SJSA1 (cell line): ENCODE data around the gene TSHZ2. TPM values are rescaled to one million over a fixed set of nuclear protein-coding genes. Genes with fewer than 3 reads are reported as not detected.

Source experiments
- DNase-seq, 2 experiments: peaks; one replicate each; pipeline ENCODE4 v3.0.0-alpha.2; 2015 to 2020; ENCODE audit warnings: low spot score in 2 of 2, low read depth in 1 of 2
- H3K27ac ChIP-seq: fragments of 250-450 bp; sonication (Bioruptor Pico); 2 replicates; pipeline ENCODE4 v1.5.1; 2020; ENCODE audit warnings: mild to moderate bottlenecking, moderate library complexity
- H3K27me3 ChIP-seq: fragments of 250-450 bp; sonication (Bioruptor Pico); replicated peaks from 2 replicates; pipeline ENCODE4 v1.5.1; 2020; ENCODE audit warnings: mild to moderate bottlenecking, moderate library complexity
- H3K36me3 ChIP-seq: fragments of 250-450 bp; sonication (Bioruptor Pico); 2 replicates; pipeline ENCODE4 v1.5.1; 2020; ENCODE audit warnings: mild to moderate bottlenecking
- H3K4me1 ChIP-seq: fragments of 250-450 bp; sonication (Bioruptor Pico); replicated peaks from 2 replicates; pipeline ENCODE4 v1.6.1; 2021; ENCODE audit warnings: mild to moderate bottlenecking
- H3K4me3 ChIP-seq: fragments of 250-450 bp; sonication (Bioruptor Pico); 2 replicates; pipeline ENCODE4 v1.5.1; 2020; ENCODE audit warnings: mild to moderate bottlenecking
- H3K9me3 ChIP-seq: fragments of 250-450 bp; sonication (Bioruptor Pico); replicated peaks from 2 replicates; pipeline ENCODE4 v1.5.1; 2020; ENCODE audit warnings: mild to moderate bottlenecking
- total RNA-seq: library from RNA; depleted of rRNA; stranded (reverse); fragments of >200 nt; shearing (Covaris generic); gene quantifications from 2 replicates; pipeline ENCODE4 v1.2.3, GENCODE V29; 2014

TSHZ2 gene
- total RNA-seq, 1 experiment from 2014 or later, result not detected

DNA sequence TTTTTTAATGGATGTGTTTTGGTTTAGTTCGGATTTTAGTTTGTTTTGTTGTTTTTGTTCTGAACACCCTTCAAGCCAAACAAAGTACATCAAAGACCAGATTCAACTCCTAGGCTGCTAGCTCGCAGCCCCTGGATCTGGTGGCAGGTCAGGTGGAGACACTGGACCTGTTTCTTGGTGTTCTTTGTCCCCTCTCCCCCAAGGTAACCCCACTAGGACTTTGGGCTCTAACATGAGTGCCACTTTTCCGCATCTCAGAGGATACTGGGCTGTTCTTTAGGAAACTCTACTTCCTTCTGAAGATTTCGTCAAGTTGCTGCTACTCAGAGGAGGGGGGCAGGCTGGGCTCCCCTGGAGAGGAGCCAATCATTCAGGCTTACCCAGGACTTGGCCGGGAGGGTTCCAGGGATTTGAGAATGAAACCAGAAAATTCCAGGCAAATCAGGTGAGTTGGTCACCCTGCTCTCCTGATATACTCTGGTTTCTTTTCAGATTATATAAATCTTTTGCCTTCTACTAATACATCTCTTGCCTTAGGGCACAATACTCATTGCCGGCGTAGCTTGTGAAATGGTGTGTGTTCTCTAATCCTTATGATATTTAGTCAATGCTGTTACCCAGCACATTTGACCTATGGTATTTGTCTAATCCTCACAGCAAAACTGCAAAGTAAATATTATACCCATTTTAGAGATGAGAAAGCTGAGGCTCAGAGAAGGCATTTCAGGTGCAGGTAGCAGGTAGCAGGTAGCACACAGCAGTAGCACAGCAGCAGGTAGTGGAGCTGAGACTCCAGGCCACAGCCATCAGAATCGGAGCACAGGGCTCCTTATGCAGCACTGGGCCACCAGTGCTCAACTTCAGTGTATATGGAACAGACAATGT, 291.6 kb downstream of the TSHZ2 start:
- Histone ChIP-seq H3K27me3 (peaks cover 6% of the 10 kb centered on the region; the same call in 1 of the 2 replicates), H3K9me3 (no peaks in the 10 kb centered on the region), H3K4me3 (no peak overlapping the region), H3K36me3 (no peaks in the 10 kb centered on the region), H3K27ac (no peak overlapping the region), H3K4me1 (no peaks in the 10 kb centered on the region)
- no peak for DNase-seq

DNA sequence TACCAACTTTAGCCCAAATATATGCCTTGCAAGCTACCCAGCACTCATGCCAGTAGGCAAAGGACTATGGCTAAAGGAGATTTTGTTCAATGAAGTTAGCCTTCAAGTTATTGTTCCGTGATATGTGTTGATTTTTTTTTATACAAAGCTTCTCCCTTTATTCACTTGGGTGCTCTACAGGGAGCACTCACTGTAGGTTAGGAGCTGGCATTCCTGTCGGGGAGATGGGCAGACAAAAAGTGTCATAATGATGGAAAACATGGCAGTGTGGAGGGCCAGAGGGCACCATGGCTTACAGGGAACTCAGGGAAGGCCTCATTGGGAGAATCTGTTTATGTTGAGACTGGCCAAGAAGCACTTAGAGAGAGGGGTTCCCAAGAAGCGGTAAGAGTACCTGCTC, 292.4 kb downstream of the TSHZ2 start:
- H3K27ac ChIP-seq, result no peak overlapping the region
- H3K36me3 ChIP-seq, result no peaks in the 10 kb centered on the region
- H3K4me1 ChIP-seq, result no peaks in the 10 kb centered on the region
- H3K9me3 ChIP-seq, result no peaks in the 10 kb centered on the region
- H3K4me3 ChIP-seq, result no peak overlapping the region
- no peak for DNase-seq
- H3K27me3 ChIP-seq, result peaks cover 6% of the 10 kb centered on the region; the same call in 1 of the 2 replicates

GRCh38 chr20:53265304-53265875, 293.2 kb downstream of the TSHZ2 start:
- Histone ChIP-seq H3K4me1 (no peaks in the 10 kb centered on the region), H3K27ac (no peak overlapping the region), H3K9me3 (no peaks in the 10 kb centered on the region), H3K27me3 (peaks cover 6% of the 10 kb centered on the region; the same call in 1 of the 2 replicates), H3K36me3 (no peaks in the 10 kb centered on the region), H3K4me3 (no peak overlapping the region)
- DNase-seq, result no peak

DNA sequence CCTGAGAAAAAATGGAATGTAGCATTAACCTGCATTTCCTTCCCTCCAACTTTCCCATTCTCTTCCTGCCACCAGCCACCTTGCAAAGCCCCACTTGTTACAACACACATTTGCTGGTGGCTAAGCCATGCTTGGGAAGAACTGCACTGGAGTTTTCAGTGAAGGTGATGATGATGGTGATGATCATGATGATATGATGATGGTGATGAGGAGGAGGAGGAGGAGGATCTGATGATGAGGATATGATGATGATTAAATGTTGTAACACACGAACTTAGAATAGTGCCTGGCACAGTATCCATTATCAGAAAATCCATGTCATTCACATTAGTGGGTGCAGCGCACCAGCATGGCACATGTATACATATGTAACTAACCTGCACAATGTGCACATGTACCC, 297.2 kb downstream of the TSHZ2 start:
- Histone ChIP-seq H3K4me3 (no peak overlapping the region), H3K36me3 (no peaks in the 10 kb centered on the region), H3K27ac (no peak overlapping the region), H3K27me3 (peaks cover 3% of the 10 kb centered on the region; the same call in 1 of the 2 replicates), H3K9me3 (no peaks in the 10 kb centered on the region), H3K4me1 (no peaks in the 10 kb centered on the region)
- no peak for DNase-seq

DNA sequence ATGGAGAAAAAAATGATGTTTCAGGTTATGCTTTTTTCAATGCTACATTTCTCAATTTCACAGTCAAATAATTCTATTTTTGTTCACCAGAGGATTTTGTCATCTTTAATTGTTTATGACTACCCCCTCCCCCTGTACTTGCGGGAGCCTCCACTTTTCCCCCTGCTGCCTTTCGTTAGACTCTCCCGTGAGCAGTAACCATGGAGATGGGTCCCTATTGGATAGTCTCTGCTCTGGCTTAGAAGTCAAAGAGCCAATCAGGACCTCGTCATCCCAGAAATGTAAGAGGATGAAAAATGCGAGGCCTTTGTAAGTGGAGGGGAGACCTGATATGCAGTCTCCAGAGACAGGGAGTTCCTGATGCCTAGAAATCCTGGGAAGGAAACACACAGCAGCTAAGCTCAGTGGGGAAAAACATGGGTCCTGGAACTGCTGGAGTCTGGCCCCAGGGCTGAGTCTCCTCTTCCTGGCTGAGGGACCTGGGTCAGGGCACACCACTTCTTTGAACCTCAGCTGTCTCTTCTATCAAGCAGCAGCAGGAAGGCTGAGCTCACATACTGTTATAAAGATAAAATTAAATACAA, 298.7 kb downstream of the TSHZ2 start:
- no peak for DNase-seq

DNA sequence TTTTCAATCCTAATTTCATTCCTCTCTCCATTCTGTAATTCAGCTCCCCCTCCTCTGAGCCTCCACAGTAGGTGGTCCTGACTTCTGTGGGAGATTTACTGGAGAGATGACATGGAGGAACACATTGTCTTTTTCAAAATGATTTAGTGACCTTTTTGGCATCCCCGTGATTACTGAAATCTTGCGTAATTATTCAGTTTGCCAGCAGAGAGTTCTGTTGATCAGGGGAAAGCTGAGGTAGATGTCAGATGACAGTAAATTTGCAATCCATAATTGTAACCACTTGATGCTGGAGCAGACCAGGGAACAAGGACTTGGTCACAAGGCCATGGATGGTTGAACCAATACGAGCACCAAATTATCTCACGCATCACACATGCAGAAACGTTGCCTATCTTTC, 302.2 kb downstream of the TSHZ2 start:
- Histone ChIP-seq H3K4me1 (no peaks in the 10 kb centered on the region), H3K9me3 (no peaks in the 10 kb centered on the region), H3K36me3 (no peaks in the 10 kb centered on the region), H3K4me3 (no peak overlapping the region), H3K27ac (no peak overlapping the region), H3K27me3 (no peaks in the 10 kb centered on the region)
- no peak for DNase-seq

More for the DNA sequence above, 298.7 kb downstream of the TSHZ2 start:
- H3K36me3 ChIP-seq, result no peaks in the 10 kb centered on the region
- no peak overlapping the region for H3K4me3 ChIP-seq
- peaks cover 3% of the 10 kb centered on the region; the same call in 1 of the 2 replicates for H3K27me3 ChIP-seq
- no peaks in the 10 kb centered on the region for H3K4me1 ChIP-seq
- no peak overlapping the region for H3K27ac ChIP-seq
- H3K9me3 ChIP-seq, result no peaks in the 10 kb centered on the region

DNA sequence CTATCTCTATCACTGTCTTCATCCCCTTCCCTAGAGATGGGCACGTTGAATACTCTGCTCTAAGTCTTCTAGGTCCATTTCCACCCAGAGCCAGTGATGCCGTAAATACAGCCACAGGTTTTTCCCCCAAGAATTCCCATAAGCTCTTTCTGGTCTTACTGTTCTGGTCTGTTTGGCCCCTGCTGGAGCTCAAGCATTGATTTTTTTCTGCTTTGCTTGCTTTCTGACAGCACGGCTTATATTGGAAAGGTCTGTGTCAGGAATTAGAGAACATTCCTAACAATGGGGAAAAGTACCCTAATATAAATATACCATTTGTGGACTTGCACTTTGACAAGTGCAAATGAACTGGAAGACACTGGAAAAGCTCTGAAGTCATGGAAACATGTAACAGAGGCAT, 302.6 kb downstream of the TSHZ2 start:
- DNase-seq, result no peak
- Histone ChIP-seq H3K4me1 (no peaks in the 10 kb centered on the region), H3K36me3 (no peaks in the 10 kb centered on the region), H3K9me3 (no peaks in the 10 kb centered on the region), H3K27ac (no peak overlapping the region), H3K27me3 (no peaks in the 10 kb centered on the region), H3K4me3 (no peak overlapping the region)

DNA sequence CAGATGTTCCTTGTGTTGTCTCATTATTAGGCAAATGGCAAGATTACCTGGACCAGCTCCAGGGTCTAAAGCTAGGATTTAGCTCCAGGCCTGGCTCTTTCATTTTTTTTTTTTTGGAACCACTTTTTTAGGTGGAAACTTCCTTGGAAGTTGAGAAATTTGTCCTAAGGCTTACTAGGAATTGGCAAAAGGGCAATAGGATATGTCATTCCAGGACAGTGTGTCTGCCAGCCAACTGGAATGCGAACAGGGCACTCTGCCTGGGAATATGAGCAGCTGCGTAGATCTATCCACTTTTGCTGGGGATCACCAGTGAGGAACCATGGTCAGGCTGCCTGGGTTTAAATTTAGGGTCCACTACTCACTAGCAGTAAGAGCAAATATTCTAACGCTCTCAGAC, 304.0 kb downstream of the TSHZ2 start:
- Histone ChIP-seq H3K9me3 (no peaks in the 10 kb centered on the region), H3K27ac (no peak overlapping the region), H3K4me3 (no peak overlapping the region), H3K27me3 (no peaks in the 10 kb centered on the region), H3K36me3 (no peaks in the 10 kb centered on the region), H3K4me1 (no peaks in the 10 kb centered on the region)
- DNase-seq, result no peak

DNA sequence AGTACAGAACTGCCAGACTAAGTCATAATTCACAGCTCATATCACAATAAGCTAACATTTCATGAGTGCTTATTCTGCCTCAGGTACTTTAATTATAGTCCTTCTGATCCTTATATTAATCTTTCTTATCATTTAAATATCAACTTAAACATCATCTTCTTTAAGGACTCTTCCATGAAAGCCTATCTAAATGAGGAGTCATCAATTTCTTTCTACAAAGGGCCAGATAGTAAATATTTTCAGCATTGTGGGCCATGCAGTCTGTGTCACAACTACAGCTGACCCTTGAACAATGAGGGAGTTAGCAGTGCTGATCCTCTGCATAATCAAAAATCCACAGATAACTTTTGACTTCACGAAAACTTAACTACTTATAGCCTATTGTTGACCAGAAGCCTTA, 306.4 kb downstream of the TSHZ2 start:
- Histone ChIP-seq H3K9me3 (no peaks in the 10 kb centered on the region), H3K27ac (no peak overlapping the region), H3K27me3 (peaks cover 5% of the 10 kb centered on the region; the same call in 1 of the 2 replicates), H3K4me3 (no peak overlapping the region), H3K4me1 (no peaks in the 10 kb centered on the region), H3K36me3 (no peaks in the 10 kb centered on the region)
- no peak for DNase-seq

DNA sequence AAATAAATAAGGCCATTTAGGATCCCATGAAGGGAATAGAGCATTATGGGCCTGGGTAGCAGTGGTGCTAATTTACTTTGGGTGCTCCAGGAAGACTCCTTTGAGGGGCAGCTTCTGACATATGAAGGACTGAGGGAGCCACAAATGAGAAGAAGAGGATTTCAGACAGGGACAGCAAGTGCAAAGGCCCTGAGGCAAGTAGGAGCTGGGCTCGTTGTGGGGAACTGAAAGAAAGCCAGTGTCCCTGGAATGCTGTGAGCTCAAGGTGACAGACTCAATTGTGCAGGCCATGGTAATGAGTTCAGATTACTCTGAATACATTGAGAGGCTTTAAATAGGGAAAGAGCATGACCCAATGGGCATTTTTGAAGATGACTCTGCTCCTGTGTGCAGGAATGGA, 307.6 kb downstream of the TSHZ2 start:
- H3K36me3 ChIP-seq, result no peaks in the 10 kb centered on the region
- DNase-seq, result no peak
- H3K9me3 ChIP-seq, result no peaks in the 10 kb centered on the region
- no peaks in the 10 kb centered on the region for H3K4me1 ChIP-seq
- H3K27ac ChIP-seq, result no peak overlapping the region
- no peak overlapping the region for H3K4me3 ChIP-seq
- peaks cover 5% of the 10 kb centered on the region for H3K27me3 ChIP-seq

GRCh38 chr20:53281557-53282117, 309.5 kb downstream of the TSHZ2 start:
- H3K4me1 ChIP-seq, result no peaks in the 10 kb centered on the region
- H3K27me3 ChIP-seq, result peaks cover 5% of the 10 kb centered on the region
- no peak overlapping the region for H3K27ac ChIP-seq
- no peaks in the 10 kb centered on the region for H3K9me3 ChIP-seq
- no peaks in the 10 kb centered on the region for H3K36me3 ChIP-seq
- no peak overlapping the region for H3K4me3 ChIP-seq
- DNase-seq, result no peak

DNA sequence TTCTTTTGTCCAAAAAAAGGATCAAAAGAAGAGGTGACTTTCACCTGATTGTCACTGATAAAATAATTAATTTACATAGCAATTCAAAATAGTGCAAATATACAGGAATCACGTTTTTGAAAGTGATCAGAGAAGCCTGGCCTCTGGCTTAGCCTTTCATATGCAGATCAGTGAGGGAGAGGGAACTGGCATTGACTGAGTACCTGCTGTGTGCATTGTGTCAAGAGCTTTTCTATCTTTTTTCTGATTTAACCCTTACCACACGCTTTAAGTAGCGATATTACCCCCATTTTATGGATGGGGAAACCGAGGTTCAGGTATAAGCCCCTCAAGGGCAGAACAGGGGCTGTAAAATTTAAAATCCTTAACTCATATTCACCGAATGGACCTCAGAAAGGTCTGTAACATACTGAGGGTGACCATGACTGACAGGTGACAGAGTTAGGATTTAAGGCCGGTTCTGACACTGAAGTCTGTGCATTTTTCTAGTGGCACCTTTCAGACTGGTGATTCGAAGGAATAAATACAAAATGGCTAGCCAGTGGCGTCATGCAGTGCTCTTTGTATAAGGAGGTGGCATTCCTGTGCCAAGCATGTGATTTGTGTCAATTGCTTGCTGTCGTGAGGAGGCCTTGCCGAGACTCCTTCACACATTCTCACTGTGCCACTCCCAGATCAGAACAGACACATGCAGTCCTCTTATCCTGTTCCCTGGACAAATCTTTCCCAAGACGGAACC, 310.2 kb downstream of the TSHZ2 start:
- H3K4me3 ChIP-seq, result no peak overlapping the region
- H3K9me3 ChIP-seq, result no peaks in the 10 kb centered on the region
- no peak overlapping the region for H3K27ac ChIP-seq
- no peaks in the 10 kb centered on the region for H3K4me1 ChIP-seq
- no peak for DNase-seq
- H3K36me3 ChIP-seq, result no peaks in the 10 kb centered on the region
- peaks cover 5% of the 10 kb centered on the region for H3K27me3 ChIP-seq

DNA sequence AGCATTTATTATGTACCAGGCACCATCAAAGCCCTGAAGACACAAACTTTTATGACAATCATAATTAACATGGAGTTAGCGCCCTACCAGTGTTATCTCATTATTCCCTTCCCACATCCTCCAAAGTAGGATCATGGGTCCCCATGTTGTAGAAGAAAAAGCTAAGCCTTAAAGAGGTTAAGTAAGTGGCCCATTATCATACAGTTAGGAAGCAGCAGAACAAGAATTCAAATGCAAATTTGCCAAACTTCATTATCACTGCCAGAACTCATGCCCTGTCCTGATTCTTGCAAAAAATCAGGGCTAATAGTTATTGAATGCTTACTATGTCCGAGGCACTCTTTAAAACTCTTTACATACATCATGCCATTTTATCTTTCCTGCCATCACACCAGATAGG, 310.9 kb downstream of the TSHZ2 start:
- Histone ChIP-seq H3K36me3 (no peaks in the 10 kb centered on the region), H3K9me3 (no peaks in the 10 kb centered on the region), H3K4me1 (no peaks in the 10 kb centered on the region), H3K27me3 (peaks cover 5% of the 10 kb centered on the region), H3K27ac (no peak overlapping the region), H3K4me3 (no peak overlapping the region)
- no peak for DNase-seq
